K562 (cell line): ENCODE measurements around the gene S100A8. TPM values are rescaled to one million over a fixed set of nuclear protein-coding genes. Genes with fewer than 3 reads are reported as not detected.

Source experiments
- EP400 ChIP-seq: fragments of 450-650 bp; IDR thresholded peaks from 2 replicates; pipeline ENCODE4 v1.6.1; 2017; ENCODE audit warnings: antibody characterized with exemption, mild to moderate bottlenecking, moderate library complexity
- POLR2A ChIP-seq: fragments of 450-650 bp; conservative IDR thresholded peaks from 2 replicates; pipeline ENCODE4 v1.6.1; 2016
- PYGO2 ChIP-seq: fragments of 450-650 bp; IDR thresholded peaks from 2 replicates; pipeline ENCODE4 v1.6.1; 2016; ENCODE audit warnings: mild to moderate bottlenecking, missing genetic modification characterization, moderate library complexity, missing compliant biosample characterization
- RUNX1 ChIP-seq: sonication (generic); IDR thresholded peaks from 2 replicates; pipeline ENCODE4 v1.6.1; 2016; ENCODE audit warnings: antibody characterized with exemption, low read depth
- SIN3B ChIP-seq: fragments of 450-650 bp; IDR thresholded peaks from 2 replicates; pipeline ENCODE4 v1.6.1; 2017; ENCODE audit warnings: low read depth, mild to moderate bottlenecking, moderate library complexity
- SPI1 ChIP-seq: IDR thresholded peaks from 2 replicates; pipeline ENCODE4 v1.6.1; 2011; ENCODE audit warnings: low read depth, low read length, control low read depth, borderline replicate concordance
- SREBF2 ChIP-seq: sonication (generic); formaldehyde crosslinking; IDR thresholded peaks from 2 replicates; pipeline ENCODE4 v1.4.0; 2020; ENCODE audit warnings: mild to moderate bottlenecking, missing genetic modification reagents
- ZKSCAN8 ChIP-seq: fragments of 200-800 bp; sonication (Bioruptor generic); IDR thresholded peaks from 2 replicates; pipeline ENCODE4 v1.6.1; 2016; ENCODE audit warnings: missing genetic modification characterization, missing compliant biosample characterization
- ZNF668 ChIP-seq: fragments of 250-450 bp; sonication (Bioruptor Pico); IDR thresholded peaks from 2 replicates; pipeline ENCODE4 v1.8.0; 2022; ENCODE audit warnings: mild to moderate bottlenecking, inconsistent platforms
- ZNF766 ChIP-seq: fragments of 200-800 bp; sonication (Bioruptor generic); conservative IDR thresholded peaks from 2 replicates; pipeline ENCODE4 v1.6.1; 2016; ENCODE audit warnings: missing genetic modification characterization, missing compliant biosample characterization
- polyA plus RNA-seq, 8 experiments: library from polyadenylated mRNA; depleted of rRNA in 4 of 8; stranded (reverse) in 5 of 8; unstranded in 3 of 8; fragments of >200 nt; fragmentation: Nextera tagmentation in 2 of 8; fragmentation: Illumina TruSeq in 1 of 8; extraction: Ambion mirVana in 2 of 8; extraction: Trizol in 1 of 8; gene quantifications; 2 replicates each; pipeline versions ENCODE4 v1.2.1 to v1.2.3, GENCODE V29; 2011 to 2014; ENCODE audit warnings: inconsistent platforms in 1 of 8, missing spikeins in 1 of 8
- total RNA-seq, 7 experiments: library from RNA; depleted of rRNA in 6 of 7; stranded (reverse); fragments of >200 nt in 6 of 7; fragmentation: Illumina TruSeq in 2 of 7; extraction: Trizol in 2 of 7; gene quantifications; 2 replicates each; pipeline versions ENCODE4 v1.2.1 to v1.2.3, GENCODE V29; 2011 to 2021; ENCODE audit warnings: low replicate concordance in 1 of 7
- TF ChIP-seq, protein P1 (sequence below): fragments of 450-650 bp; IDR thresholded peaks from 2 replicates; pipeline ENCODE4 v1.6.1; 2016; ENCODE audit warnings: mild to moderate bottlenecking
- TF ChIP-seq, protein P2 (sequence below): IDR thresholded peaks from 3 replicates; pipeline ENCODE4 v1.6.1; 2011; ENCODE audit warnings: borderline replicate concordance, mild to moderate bottlenecking; ENCODE audit not compliant: insufficient read length, insufficient read depth

Gene S100A8
- total and polyA plus RNA-seq, 9 of the 15 experiments (the other 6 are each of a cell fraction or from before 2014, with no cell fraction given) = 0.15 to 0.60 TPM; not detected in 7

DNA sequence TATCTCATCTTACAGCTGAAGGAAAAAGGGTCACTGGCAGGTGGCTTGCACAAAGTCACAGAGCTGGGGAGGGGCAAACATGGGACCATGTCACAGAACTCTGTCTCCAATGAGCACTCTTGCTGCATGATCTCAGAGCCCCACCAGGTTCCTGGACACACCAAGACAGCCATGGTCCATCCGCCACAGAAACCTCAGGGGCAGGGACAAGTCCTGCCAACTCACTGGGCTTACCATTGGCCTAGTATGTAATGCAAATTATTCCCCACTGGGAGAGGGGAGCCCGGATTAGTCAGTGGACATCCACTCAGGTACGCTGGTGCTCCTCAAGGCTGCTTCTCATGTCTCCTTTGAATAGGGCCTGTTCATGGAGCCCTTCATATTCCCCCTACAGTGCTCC lies 39.7 kb upstream of the S100A8 start (continued):
- TF ChIP-seq ZKSCAN8 (CRISPR knock-in tag) (no peak), PYGO2 (tag) (no peak), EP400 (no peak), SPI1 (no peak), POLR2A (no peak), SIN3B (no peak), ZNF668 (CRISPR knock-in tag) (no peak), RUNX1 (no peak), ZNF766 (CRISPR knock-in tag) (no peak), SREBF2 (CRISPR knock-in tag) (no peak)
- TF ChIP-seq, protein P1, sequence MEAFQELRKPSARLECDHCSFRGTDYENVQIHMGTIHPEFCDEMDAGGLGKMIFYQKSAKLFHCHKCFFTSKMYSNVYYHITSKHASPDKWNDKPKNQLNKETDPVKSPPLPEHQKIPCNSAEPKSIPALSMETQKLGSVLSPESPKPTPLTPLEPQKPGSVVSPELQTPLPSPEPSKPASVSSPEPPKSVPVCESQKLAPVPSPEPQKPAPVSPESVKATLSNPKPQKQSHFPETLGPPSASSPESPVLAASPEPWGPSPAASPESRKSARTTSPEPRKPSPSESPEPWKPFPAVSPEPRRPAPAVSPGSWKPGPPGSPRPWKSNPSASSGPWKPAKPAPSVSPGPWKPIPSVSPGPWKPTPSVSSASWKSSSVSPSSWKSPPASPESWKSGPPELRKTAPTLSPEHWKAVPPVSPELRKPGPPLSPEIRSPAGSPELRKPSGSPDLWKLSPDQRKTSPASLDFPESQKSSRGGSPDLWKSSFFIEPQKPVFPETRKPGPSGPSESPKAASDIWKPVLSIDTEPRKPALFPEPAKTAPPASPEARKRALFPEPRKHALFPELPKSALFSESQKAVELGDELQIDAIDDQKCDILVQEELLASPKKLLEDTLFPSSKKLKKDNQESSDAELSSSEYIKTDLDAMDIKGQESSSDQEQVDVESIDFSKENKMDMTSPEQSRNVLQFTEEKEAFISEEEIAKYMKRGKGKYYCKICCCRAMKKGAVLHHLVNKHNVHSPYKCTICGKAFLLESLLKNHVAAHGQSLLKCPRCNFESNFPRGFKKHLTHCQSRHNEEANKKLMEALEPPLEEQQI = no peak
- TF ChIP-seq, protein P2, sequence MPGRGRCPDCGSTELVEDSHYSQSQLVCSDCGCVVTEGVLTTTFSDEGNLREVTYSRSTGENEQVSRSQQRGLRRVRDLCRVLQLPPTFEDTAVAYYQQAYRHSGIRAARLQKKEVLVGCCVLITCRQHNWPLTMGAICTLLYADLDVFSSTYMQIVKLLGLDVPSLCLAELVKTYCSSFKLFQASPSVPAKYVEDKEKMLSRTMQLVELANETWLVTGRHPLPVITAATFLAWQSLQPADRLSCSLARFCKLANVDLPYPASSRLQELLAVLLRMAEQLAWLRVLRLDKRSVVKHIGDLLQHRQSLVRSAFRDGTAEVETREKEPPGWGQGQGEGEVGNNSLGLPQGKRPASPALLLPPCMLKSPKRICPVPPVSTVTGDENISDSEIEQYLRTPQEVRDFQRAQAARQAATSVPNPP = no peak
- TF ChIP-seq, all 486 proteins: peak for 0
